ENCODE results near the gene SDR42E2.

DNA sequence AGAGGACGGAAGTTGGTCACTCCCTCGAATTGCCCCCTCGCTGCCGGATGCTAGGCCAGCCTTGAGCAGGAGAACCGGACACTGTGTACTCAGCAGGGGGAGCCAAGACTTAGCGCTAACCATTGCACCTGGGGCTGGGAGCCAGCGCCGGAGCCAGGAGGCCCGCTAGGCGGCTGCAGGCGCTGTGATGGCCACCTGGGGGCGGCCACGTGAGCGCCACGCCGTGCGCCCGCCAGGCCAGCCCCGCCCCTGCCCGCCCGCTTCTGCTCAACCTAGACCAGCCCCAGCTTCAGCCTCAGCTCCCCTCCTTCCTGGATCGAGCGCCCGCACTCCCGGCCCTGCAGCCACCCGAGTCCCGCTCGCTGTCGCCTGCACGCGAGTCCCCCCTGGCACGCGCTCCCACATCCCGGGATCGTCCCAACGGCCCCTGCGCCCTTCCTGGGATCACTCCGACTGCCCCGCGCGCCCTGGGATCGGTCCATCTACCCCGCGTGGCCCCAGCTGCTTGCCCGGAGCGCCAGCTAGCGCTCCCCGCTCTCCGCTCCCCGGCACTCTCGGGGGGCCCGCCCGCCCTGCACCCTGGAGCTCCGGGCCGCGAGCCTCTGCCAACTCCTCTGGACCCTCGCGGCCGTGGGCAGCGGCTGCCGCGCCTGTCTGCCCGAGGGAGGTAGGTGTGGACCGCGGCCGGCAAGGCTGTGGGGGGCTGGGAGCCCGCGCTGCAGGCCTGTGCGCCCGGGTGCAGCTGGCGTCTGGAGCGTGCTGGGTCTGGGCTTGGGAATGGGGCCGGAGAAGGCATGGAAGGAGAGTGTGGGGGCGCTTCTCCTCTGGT lies 43.9 kb downstream of the SDR42E2 start, which contains the start of gene EEF2K:
- peak; percentile 76 for TF ChIP-seq CTCF (IDR thresholded peaks at IDR 0.05)
- no peak for TF ChIP-seq EZH2 (IDR thresholded peaks at IDR 0.05; ENCODE audit: borderline replicate concordance, insufficient read depth, low read depth, low read length, poor library complexity, severe bottlenecking)
